ENCODE measurements around the gene MROH9. TPM values are rescaled to one million over a fixed set of nuclear protein-coding genes. Genes with fewer than 3 reads are reported as not detected.

MROH9 gene
- total and polyA plus RNA-seq, 7 donors: not detected

GRCh38 chr1:170978371-170978910 is 43.1 kb downstream of the MROH9 start:
- no peak for TF ChIP-seq CTCF (IDR thresholded peaks at IDR 0.05)
- no peaks in the 10 kb centered on the region for H3K4me1 ChIP-seq
- WGBS, 3 donors: 64 to 71% (median 66%) methylated on average over 2 of the region's 2 CpGs
- no peaks in the 10 kb centered on the region for H3K36me3 ChIP-seq (ENCODE audit: insufficient read depth in 1 of 2, low read depth in 1 of 2)
- no peak overlapping the region for H3K27ac ChIP-seq
- intact Hi-C loops (cut with DNase I): no loop called here
- no peaks in the 10 kb centered on the region for H3K9me3 ChIP-seq
- ATAC-seq: no peak
- DNase-seq: no peak
- H3K4me3 ChIP-seq: no peak overlapping the region
- H3K27me3 ChIP-seq (ENCODE audit: insufficient read depth in 3 of 3, low read length in 2 of 3): no peaks in the 10 kb centered on the region

- DNase-seq (no peak), ATAC-seq (no peak)
- Histone ChIP-seq H3K4me3 (no peak overlapping the region), H3K9me3 (no peaks in the 10 kb centered on the region), H3K27me3 (ENCODE audit: insufficient read depth in 3 of 3, low read length in 2 of 3) (no peaks in the 10 kb centered on the region), H3K27ac (no peak overlapping the region), H3K4me1 (no peaks in the 10 kb centered on the region), H3K36me3 (ENCODE audit: insufficient read depth in 1 of 2, low read depth in 1 of 2) (no peaks in the 10 kb centered on the region)
- no peak for TF ChIP-seq CTCF (IDR thresholded peaks at IDR 0.05)
- intact Hi-C loops (cut with DNase I): no loop called here
- WGBS, 3 donors: 83 to 91% (median 87%) methylated on average over 1 of the region's 1 CpG
Observed at GRCh38 chr1:170985406-170985805, 50.1 kb downstream of the MROH9 start.

GRCh38 chr1:170986901-170987300 is 51.6 kb downstream of the MROH9 start:
- WGBS, 3 donors: 80 to 87% (median 84%) methylated on average over 3 of the region's 3 CpGs
- H3K27me3 ChIP-seq (ENCODE audit: insufficient read depth in 3 of 3, low read length in 2 of 3): no peaks in the 10 kb centered on the region
- H3K9me3 ChIP-seq: no peaks in the 10 kb centered on the region
- H3K4me1 ChIP-seq: no peaks in the 10 kb centered on the region
- ATAC-seq: no peak
- DNase-seq: no peak
- no peaks in the 10 kb centered on the region for H3K36me3 ChIP-seq (ENCODE audit: insufficient read depth in 1 of 2, low read depth in 1 of 2)
- no peak overlapping the region for H3K4me3 ChIP-seq
- intact Hi-C loops (cut with DNase I): no loop called here
- H3K27ac ChIP-seq: no peak overlapping the region
- TF ChIP-seq CTCF (IDR thresholded peaks at IDR 0.05): no peak

- no peaks in the 10 kb centered on the region for H3K4me1 ChIP-seq
- 85 to 89% (median 86%) methylated on average over 5 of the region's 5 CpGs for WGBS, 3 donors
- H3K36me3 ChIP-seq (ENCODE audit: insufficient read depth in 1 of 2, low read depth in 1 of 2): no peaks in the 10 kb centered on the region
- ATAC-seq: no peak
- intact Hi-C loops (cut with DNase I): no loop called here
- no peak overlapping the region for H3K27ac ChIP-seq
- no peak for TF ChIP-seq CTCF (IDR thresholded peaks at IDR 0.05)
- no peaks in the 10 kb centered on the region for H3K27me3 ChIP-seq (ENCODE audit: insufficient read depth in 3 of 3, low read length in 2 of 3)
- H3K4me3 ChIP-seq: no peak overlapping the region
- no peak for DNase-seq
- no peaks in the 10 kb centered on the region for H3K9me3 ChIP-seq
Observed at GRCh38 chr1:170987424-170987823, 52.1 kb downstream of the MROH9 start.

GRCh38 chr1:170993151-170993550 is 57.8 kb downstream of the MROH9 start:
- DNase-seq: no peak
- no peak overlapping the region for H3K4me3 ChIP-seq
- no peaks in the 10 kb centered on the region for H3K36me3 ChIP-seq (ENCODE audit: insufficient read depth in 1 of 2, low read depth in 1 of 2)
- intact Hi-C loops (cut with DNase I): no loop called here
- no peak overlapping the region for H3K27ac ChIP-seq
- no peaks in the 10 kb centered on the region for H3K4me1 ChIP-seq
- H3K27me3 ChIP-seq (ENCODE audit: insufficient read depth in 3 of 3, low read length in 2 of 3): no peaks in the 10 kb centered on the region
- no peaks in the 10 kb centered on the region for H3K9me3 ChIP-seq
- no peak for TF ChIP-seq CTCF (IDR thresholded peaks at IDR 0.05)
- no peak for ATAC-seq
